Stimulated activated CD8-positive, alpha-beta memory T cell treated with anti-CD3 and anti-CD28 coated beads, Interleukin-12 subunit alpha, Interleukin-12 subunit beta, amount 100 ng/mL, for 24 hours (primary cell): ENCODE measurements around the gene CELF2.

ENCODE experiments used
- DNase-seq: peaks from one replicate; pipeline ENCODE4 v3.0.0-alpha.2; 2020; ENCODE audit errors: extremely low read depth

CELF2 gene

GRCh38 chr10:11249152-11249807 lies 231.6 kb downstream of the CELF2 start:
- no peak for DNase-seq

GRCh38 chr10:11249808-11250195 lies 232.1 kb downstream of the CELF2 start:
- DNase-seq, result no peak

- no peak for DNase-seq
Measured at GRCh38 chr10:11250304-11250703, 232.6 kb downstream of the CELF2 start.

- DNase-seq, result no peak
Measured at GRCh38 chr10:11252887-11253286, 235.2 kb downstream of the CELF2 start.

- no peak for DNase-seq
Measured at GRCh38 chr10:11253385-11254002, 235.8 kb downstream of the CELF2 start.

GRCh38 chr10:11255156-11255555 lies 237.5 kb downstream of the CELF2 start:
- no peak for DNase-seq

GRCh38 chr10:11255796-11256444 lies 238.2 kb downstream of the CELF2 start:
- no peak for DNase-seq

- no peak for DNase-seq
Measured at GRCh38 chr10:11256896-11257295, 239.2 kb downstream of the CELF2 start.

GRCh38 chr10:11257440-11258090 lies 239.9 kb downstream of the CELF2 start:
- DNase-seq, result no peak

- DNase-seq, result no peak
Measured at GRCh38 chr10:11260170-11260569, 242.5 kb downstream of the CELF2 start.

- DNase-seq, result no peak
Measured at GRCh38 chr10:11261143-11261542, 243.5 kb downstream of the CELF2 start.

- DNase-seq, result no peak
Measured at GRCh38 chr10:11261687-11262493, 244.2 kb downstream of the CELF2 start.

GRCh38 chr10:11262494-11263345 lies 245.0 kb downstream of the CELF2 start:
- no peak for DNase-seq

- no peak for DNase-seq
Measured at GRCh38 chr10:11263767-11264166, 246.1 kb downstream of the CELF2 start.

- no peak for DNase-seq
Measured at GRCh38 chr10:11264296-11265048, 246.8 kb downstream of the CELF2 start.

- DNase-seq, result no peak
Measured at GRCh38 chr10:11265484-11265883, 247.8 kb downstream of the CELF2 start.

- no peak for DNase-seq
Measured at GRCh38 chr10:11266426-11266825, 248.8 kb downstream of the CELF2 start.

- DNase-seq, result peak; percentile 32
Measured at GRCh38 chr10:11270135-11270857, 252.6 kb downstream of the CELF2 start.

- DNase-seq, result no peak
Measured at GRCh38 chr10:11270858-11271179, 253.1 kb downstream of the CELF2 start.

- no peak for DNase-seq
Measured at GRCh38 chr10:11272915-11273389, 255.3 kb downstream of the CELF2 start.
